OCI-LY7 (cell line): Measurements from ENCODE around the gene C2. TPM values are rescaled to one million over a fixed set of nuclear protein-coding genes. Genes with fewer than 3 reads are reported as not detected.

Experiments
- BruUV-seq: library from RNA; stranded (reverse); fragments of 400-500 nt; replicated peaks from 2 replicates; lab custom pipeline; 2021; lab: Mats Ljungman, UMichigan
- CTCF ChIA-PET: fragments of 300-600 bp; sonication (Branson Sonifier 250); formaldehyde crosslinking; loops from one replicate; lab custom pipeline; 2022; ENCODE audit warnings: antibody characterized with exemption; ENCODE audit not compliant: unreplicated experiment; lab: Charles Lee
- POLR2A ChIA-PET: fragments of 300-600 bp; sonication (Branson Sonifier 250); formaldehyde crosslinking; loops from one replicate; lab custom pipeline; 2022; ENCODE audit warnings: antibody characterized with exemption; lab: Charles Lee
- DNase-seq: peaks from one replicate; pipeline ENCODE4 v3.0.0-alpha.2; 2015; ENCODE audit warnings: low spot score
- H2AFZ ChIP-seq: fragments of 200-600 bp; sonication (generic), shearing (Covaris generic); 2 replicates; pipeline ENCODE4 v1.6.1; 2014; ENCODE audit warnings: mild to moderate bottlenecking, antibody characterized with exemption, low read length, moderate library complexity
- H3K27ac ChIP-seq: fragments of 200-600 bp; sonication (generic); 2 replicates; pipeline ENCODE4 v1.5.1; 2014; ENCODE audit warnings: mixed run types, low read depth, mild to moderate bottlenecking, moderate library complexity, low read length, inconsistent platforms; ENCODE audit not compliant: poor library complexity, severe bottlenecking
- H3K36me3 ChIP-seq: fragments of 200-600 bp; sonication (generic); 2 replicates; pipeline ENCODE4 v1.6.1; 2014; ENCODE audit warnings: mild to moderate bottlenecking, antibody characterized with exemption, low read length, moderate library complexity, mixed read lengths; ENCODE audit not compliant: insufficient read depth
- H3K4me1 ChIP-seq: fragments of 200-600 bp; sonication (generic); 2 replicates; pipeline ENCODE4 v1.5.1; 2014; ENCODE audit warnings: mild to moderate bottlenecking, low read length; ENCODE audit not compliant: insufficient read depth, poor library complexity, severe bottlenecking
- H3K4me2 ChIP-seq: fragments of 200-600 bp; sonication (generic); 2 replicates; pipeline ENCODE4 v1.6.1; 2014; ENCODE audit warnings: mild to moderate bottlenecking, low read length
- H3K4me3 ChIP-seq: fragments of 200-600 bp; sonication (generic); 2 replicates; pipeline ENCODE4 v1.5.1; 2014; ENCODE audit warnings: mild to moderate bottlenecking, low read depth, low read length; ENCODE audit not compliant: poor library complexity, severe bottlenecking
- H3K79me2 ChIP-seq: fragments of 200-600 bp; sonication (generic); 2 replicates; pipeline ENCODE4 v1.6.1; 2016; ENCODE audit warnings: low read depth, mild to moderate bottlenecking, low read length, moderate library complexity, mixed read lengths; ENCODE audit not compliant: insufficient read depth
- H3K9me2 ChIP-seq: fragments of 200-600 bp; sonication (generic); 2 replicates; pipeline ENCODE4 v1.6.1; 2016; ENCODE audit warnings: mild to moderate bottlenecking, low read length, mixed read lengths; ENCODE audit not compliant: insufficient read depth
- H3K9me3 ChIP-seq: fragments of 200-600 bp; sonication (generic); 2 replicates; pipeline ENCODE4 v1.6.1; 2014; ENCODE audit warnings: mild to moderate bottlenecking, mixed run types, low read length, mixed read lengths
- H4K20me1 ChIP-seq: fragments of 200-600 bp; sonication (generic); 2 replicates; pipeline ENCODE4 v1.6.1; 2014; ENCODE audit warnings: mild to moderate bottlenecking, antibody characterized with exemption, low read length, moderate library complexity, mixed read lengths; ENCODE audit not compliant: insufficient read depth
- CTCF ChIP-seq: fragments of 200-600 bp; sonication (generic); conservative IDR thresholded peaks from 2 replicates; pipeline ENCODE4 v1.5.1; 2014; ENCODE audit warnings: mild to moderate bottlenecking, antibody characterized with exemption, low read length, moderate library complexity, mixed read lengths
- EZH2phosphoT487 ChIP-seq: fragments of 200-600 bp; sonication (generic); IDR thresholded peaks from 2 replicates; pipeline ENCODE4 v1.6.1; 2018; ENCODE audit warnings: low read depth, borderline replicate concordance, mild to moderate bottlenecking, mixed run types, antibody characterized with exemption, low read length, moderate library complexity, mixed read lengths
- intact Hi-C: fragments of 100-400 bp; cut with micrococcal nuclease; formaldehyde crosslinking; loops from one replicate; pipeline ENCODE4 v1.10.0; 2022; ENCODE audit not compliant: unreplicated experiment
- total RNA-seq, 2 experiments: library from RNA; depleted of rRNA in 1 of 2; stranded (reverse); fragments of >200 nt in 1 of 2; shearing (Covaris generic) in 1 of 2; gene quantifications; 2 replicates each; pipeline ENCODE4 v1.2.3, GENCODE V29; 2014 to 2022

Gene C2
- total RNA-seq, 2 experiments from 2014 or later = 3.4 to 4.4 TPM

- no TSS peak for BruUV-seq
- Histone ChIP-seq H3K4me3 (no peak overlapping the region), H2AFZ (no peak overlapping the region), H4K20me1 (no peaks in the 10 kb centered on the region), H3K9me2 (no peaks in the 10 kb centered on the region), H3K4me2 (no peak overlapping the region), H3K4me1 (peaks cover 16% of the 10 kb centered on the region), H3K27ac (no peak overlapping the region), H3K36me3 (peaks cover 78% of the 10 kb centered on the region), H3K9me3 (no peaks in the 10 kb centered on the region), H3K79me2 (peaks cover 8% of the 10 kb centered on the region; the same call in 1 of the 2 replicates)
- ChIA-PET POLR2A (interaction anchor here (0.5 to 1.0 kb wide), 2 partner anchors 227 to 799 kb away, joined by 4 read pairs; no protein-coding TSS in a partner anchor), CTCF (no interaction called here)
- no peak for DNase-seq
- TF ChIP-seq CTCF (no peak), EZH2phosphoT487 (no peak)
- intact Hi-C loops = no loop called here
These were observed 39.7 kb downstream of the C2 start for GRCh38 chr6:31966997-31967925.

- Histone ChIP-seq H3K27ac (no peak overlapping the region), H2AFZ (no peak overlapping the region), H3K4me1 (peaks cover 18% of the 10 kb centered on the region), H3K79me2 (peaks cover 12% of the 10 kb centered on the region; the same call in 1 of the 2 replicates), H3K9me3 (no peaks in the 10 kb centered on the region), H3K36me3 (peaks cover 72% of the 10 kb centered on the region), H4K20me1 (no peaks in the 10 kb centered on the region), H3K4me2 (no peak overlapping the region), H3K9me2 (no peaks in the 10 kb centered on the region), H3K4me3 (no peak overlapping the region)
- DNase-seq = no peak
- POLR2A ChIA-PET = interaction anchor here (1.0 kb wide), 1 partner anchor 227 kb away, joined by 4 read pairs; no protein-coding TSS in a partner anchor
- BruUV-seq = no TSS peak
- intact Hi-C loops = no loop called here
- CTCF ChIA-PET = no interaction called here
- no peak for TF ChIP-seq EZH2phosphoT487
- TF ChIP-seq CTCF = no peak
These were observed 40.4 kb downstream of the C2 start for GRCh38 chr6:31967926-31968320.

- Histone ChIP-seq H3K4me1 (peaks cover 22% of the 10 kb centered on the region), H4K20me1 (no peaks in the 10 kb centered on the region), H2AFZ (no peak overlapping the region), H3K36me3 (peaks cover 68% of the 10 kb centered on the region), H3K27ac (no peak overlapping the region), H3K79me2 (peaks cover 16% of the 10 kb centered on the region; the same call in 1 of the 2 replicates), H3K4me3 (no peak overlapping the region), H3K9me2 (no peaks in the 10 kb centered on the region), H3K9me3 (no peaks in the 10 kb centered on the region), H3K4me2 (no peak overlapping the region)
- no peak for DNase-seq
- TF ChIP-seq CTCF = no peak
- TF ChIP-seq EZH2phosphoT487 = no peak
- intact Hi-C loops = no loop called here
- POLR2A ChIA-PET = no interaction called here
- BruUV-seq = no TSS peak
- CTCF ChIA-PET = no interaction called here
These were observed 40.8 kb downstream of the C2 start for GRCh38 chr6:31968326-31968725.
